Mesodermal cell (in vitro differentiated cells): ENCODE results near the gene COL18A1.

ENCODE experiments used
- H3K27ac ChIP-seq: 2 replicates; pipeline ENCODE4 v1.7.0; 2013; ENCODE audit warnings: mild to moderate bottlenecking, low read depth, low read length, moderate library complexity; ENCODE audit not compliant: severe bottlenecking
- H3K36me3 ChIP-seq: 2 replicates; pipeline ENCODE4 v1.7.1; 2013; ENCODE audit warnings: mild to moderate bottlenecking, low read length, moderate library complexity; ENCODE audit not compliant: control insufficient read depth, insufficient read depth
- H3K4me1 ChIP-seq: one replicate; pipeline ENCODE4 v1.7.1; 2013; ENCODE audit warnings: mild to moderate bottlenecking, low read length; ENCODE audit not compliant: insufficient read depth, control insufficient read depth, poor library complexity, severe bottlenecking
- H3K4me3 ChIP-seq: 2 replicates; pipeline ENCODE4 v1.7.0; 2013; ENCODE audit warnings: low read length, control low read depth, mild to moderate bottlenecking; ENCODE audit not compliant: insufficient read depth, poor library complexity, severe bottlenecking; ENCODE audit errors: extremely low read depth
- H3K9me3 ChIP-seq: 2 replicates; pipeline ENCODE4 v1.7.1; 2013; ENCODE audit warnings: mild to moderate bottlenecking, low read length, moderate library complexity; ENCODE audit not compliant: control insufficient read depth
- WGBS, 2 experiments: methylation state at CpG; one replicate each; pipeline ENCODE4 v1.1.5; 2013; ENCODE audit warnings: missing lambda C conversion rate in 2 of 2; ENCODE audit not compliant: insufficient coverage in 2 of 2; 5-methylcytosine and 5-hydroxymethylcytosine counted together

Gene COL18A1

GRCh38 chr21:45469273-45470086, 64.5 kb downstream of the COL18A1 start:
- peaks cover 88% of the 10 kb centered on the region for H3K36me3 ChIP-seq
- H3K4me3 ChIP-seq: no peak overlapping the region
- H3K4me1 ChIP-seq: peaks cover 26% of the 10 kb centered on the region
- 84 to 90% methylated on average over 17 to 18 of the region's 24 CpGs for WGBS, 2 experiments
- H3K27ac ChIP-seq: peak overlapping the region; percentile 71
- no peaks in the 10 kb centered on the region for H3K9me3 ChIP-seq

DNA sequence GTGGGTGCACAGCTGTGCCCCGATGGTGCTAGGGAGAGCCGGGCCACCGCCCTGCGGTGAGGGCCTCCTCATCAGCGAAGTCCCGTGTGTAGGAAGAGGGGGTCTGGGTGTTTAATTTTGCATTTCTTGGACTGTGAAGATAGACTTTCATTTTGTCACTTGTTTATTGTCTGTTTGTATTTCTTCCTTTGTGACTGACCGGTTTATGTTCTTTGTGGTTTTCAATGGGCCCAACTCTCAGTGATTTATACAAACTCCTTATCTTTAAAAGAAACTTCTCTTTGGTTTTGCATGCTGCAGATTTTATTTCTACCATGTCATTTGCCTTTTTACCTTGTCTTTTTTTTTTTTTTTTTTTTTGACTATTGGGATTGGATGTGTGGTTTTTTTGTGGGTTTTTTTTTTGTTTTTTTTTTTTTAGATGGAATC, 65.1 kb downstream of the COL18A1 start:
- Histone ChIP-seq H3K4me1 (peaks cover 26% of the 10 kb centered on the region), H3K27ac (peak overlapping the region; percentile 71), H3K36me3 (peaks cover 89% of the 10 kb centered on the region), H3K4me3 (no peak overlapping the region), H3K9me3 (no peaks in the 10 kb centered on the region)
- 92 to 97% methylated on average over 5 to 6 of the region's 7 CpGs for WGBS, 2 experiments

GRCh38 chr21:45470773-45471524, 66.0 kb downstream of the COL18A1 start:
- Histone ChIP-seq H3K27ac (peak overlapping the region; percentile 36), H3K4me3 (no peak overlapping the region), H3K4me1 (peaks cover 26% of the 10 kb centered on the region), H3K9me3 (no peaks in the 10 kb centered on the region), H3K36me3 (peaks cover 88% of the 10 kb centered on the region)
- 94 to 96% methylated on average over 24 to 28 of the region's 28 CpGs for WGBS, 2 experiments

DNA sequence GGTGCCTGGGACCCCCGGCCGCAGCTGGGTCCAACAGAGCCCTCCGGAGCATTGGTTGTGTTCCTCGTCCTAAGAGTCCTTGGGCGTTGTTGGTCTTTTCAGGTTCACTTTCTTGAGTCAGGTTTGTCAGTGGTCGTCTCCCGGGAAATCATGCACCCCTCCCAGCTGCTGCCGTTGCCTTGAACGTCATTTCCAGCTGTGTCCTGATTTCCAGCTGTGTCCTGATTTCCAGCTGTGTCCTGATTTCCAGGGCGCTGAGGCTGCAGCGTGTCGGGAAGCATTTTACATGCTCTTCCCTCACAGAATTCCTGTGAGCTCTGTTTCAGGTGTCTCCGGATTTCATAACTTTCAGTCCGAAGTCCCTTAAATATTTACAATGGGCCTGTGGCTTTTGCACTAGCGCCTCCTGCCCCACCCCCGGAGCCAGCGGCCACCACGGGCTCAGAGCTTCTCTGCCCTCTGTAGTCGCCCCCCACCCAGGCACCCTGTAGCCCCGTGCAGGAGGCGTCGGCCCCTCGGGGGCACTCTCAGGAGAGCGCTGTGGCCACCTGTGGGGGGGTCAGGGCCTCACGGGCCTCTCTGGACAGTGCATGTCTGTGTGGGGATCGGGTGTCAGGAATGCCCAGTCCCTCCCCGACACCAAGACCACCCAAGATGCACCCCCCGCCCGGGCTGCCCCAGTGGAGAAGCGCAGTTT, 66.7 kb downstream of the COL18A1 start:
- H3K4me3 ChIP-seq: no peak overlapping the region
- peaks cover 26% of the 10 kb centered on the region for H3K4me1 ChIP-seq
- no peaks in the 10 kb centered on the region for H3K9me3 ChIP-seq
- H3K27ac ChIP-seq: no peak overlapping the region
- H3K36me3 ChIP-seq: peaks cover 88% of the 10 kb centered on the region
- 91% methylated on average over 24 to 30 of the region's 30 CpGs for WGBS, 2 experiments

DNA sequence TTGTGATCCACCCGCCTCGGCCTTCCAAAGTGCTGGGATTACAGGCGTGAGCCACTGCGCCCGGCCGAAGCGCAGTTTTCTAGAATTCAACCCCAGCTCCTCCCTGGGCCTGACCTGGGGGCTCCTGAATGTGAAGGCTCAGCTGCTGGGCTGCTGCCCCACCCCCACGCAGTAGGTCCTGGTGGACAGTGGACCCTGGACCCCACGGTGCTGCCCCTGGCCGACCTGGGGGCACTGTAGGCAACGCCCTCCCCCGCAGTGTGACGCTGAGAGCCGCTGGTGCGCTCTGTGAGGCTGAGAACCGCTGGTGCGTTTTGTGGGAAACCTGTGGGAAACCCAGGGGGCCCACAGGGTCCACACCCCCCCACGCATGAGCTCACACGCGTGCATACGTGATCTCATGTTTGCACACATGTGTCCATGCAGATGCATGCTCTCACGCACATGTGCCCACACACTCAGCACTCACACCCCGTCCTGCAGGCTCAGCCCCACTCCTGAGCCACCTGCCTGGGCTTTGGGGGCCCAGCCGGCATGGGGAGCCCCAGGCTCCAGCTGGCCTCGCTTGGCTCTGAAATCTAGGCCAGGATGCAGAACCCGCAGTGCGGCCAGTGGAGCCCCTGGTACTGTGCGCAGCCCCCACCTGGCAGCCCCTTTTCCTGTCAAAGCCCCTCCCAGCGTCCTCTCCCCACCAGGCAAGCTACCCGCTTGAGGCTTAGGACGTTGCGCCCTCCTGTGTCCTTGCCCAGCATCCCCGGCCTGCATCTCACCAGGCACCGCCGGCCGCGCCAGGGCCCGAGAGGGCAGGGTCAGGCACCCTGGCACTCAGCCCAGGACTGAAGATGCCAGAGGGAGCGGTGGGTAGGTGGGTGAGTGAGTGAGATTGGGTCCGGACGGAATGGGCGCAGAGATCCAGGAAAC, 67.7 kb downstream of the COL18A1 start:
- H3K4me1 ChIP-seq: peaks cover 22% of the 10 kb centered on the region
- H3K4me3 ChIP-seq: no peak overlapping the region
- no peak overlapping the region for H3K27ac ChIP-seq
- H3K9me3 ChIP-seq: no peaks in the 10 kb centered on the region
- peaks cover 88% of the 10 kb centered on the region for H3K36me3 ChIP-seq
- WGBS, 2 experiments: 94 to 98% methylated on average over 38 to 42 of the region's 42 CpGs

- Histone ChIP-seq H3K9me3 (no peaks in the 10 kb centered on the region), H3K36me3 (peaks cover 89% of the 10 kb centered on the region), H3K27ac (no peak overlapping the region), H3K4me1 (peaks cover 27% of the 10 kb centered on the region), H3K4me3 (no peak overlapping the region)
- WGBS, 2 experiments: 96 to 99% methylated on average over 23 to 24 of the region's 24 CpGs
Observed at GRCh38 chr21:45473496-45474322, 68.7 kb downstream of the COL18A1 start.

DNA sequence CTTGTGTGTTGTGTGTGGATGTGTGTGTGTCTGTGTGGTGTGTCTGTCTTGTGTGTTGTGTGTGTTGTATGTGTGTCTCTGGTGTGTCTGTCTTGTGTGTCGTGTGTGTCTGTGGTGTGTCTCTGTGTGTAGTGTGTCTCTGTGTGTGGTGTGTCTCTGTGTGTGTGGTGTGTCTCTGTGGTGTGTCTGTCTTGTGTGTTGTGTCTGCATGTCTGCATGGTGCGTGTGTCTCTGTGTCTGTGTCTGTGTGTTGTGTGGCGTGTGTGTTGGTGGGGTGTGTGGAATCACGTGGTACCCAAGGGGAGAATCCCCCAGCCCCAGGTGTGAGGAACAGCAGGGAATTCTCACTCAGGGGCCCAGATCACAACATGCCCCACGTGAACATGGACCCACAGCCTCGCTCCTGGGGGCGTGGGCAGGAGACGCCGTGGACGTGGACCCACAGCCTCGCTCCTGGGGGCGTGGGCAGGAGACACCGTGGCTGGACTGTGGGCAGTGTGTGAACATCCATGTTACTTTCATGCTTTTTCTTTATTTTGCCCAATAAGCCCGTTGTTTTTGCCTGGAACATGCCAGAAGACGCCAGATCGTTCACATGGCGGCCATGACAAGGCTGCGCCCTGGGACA, 69.5 kb downstream of the COL18A1 start:
- 95 to 99% methylated on average over 17 of the region's 18 CpGs for WGBS, 2 experiments
- H3K36me3 ChIP-seq: peaks cover 89% of the 10 kb centered on the region
- H3K4me3 ChIP-seq: no peak overlapping the region

DNA sequence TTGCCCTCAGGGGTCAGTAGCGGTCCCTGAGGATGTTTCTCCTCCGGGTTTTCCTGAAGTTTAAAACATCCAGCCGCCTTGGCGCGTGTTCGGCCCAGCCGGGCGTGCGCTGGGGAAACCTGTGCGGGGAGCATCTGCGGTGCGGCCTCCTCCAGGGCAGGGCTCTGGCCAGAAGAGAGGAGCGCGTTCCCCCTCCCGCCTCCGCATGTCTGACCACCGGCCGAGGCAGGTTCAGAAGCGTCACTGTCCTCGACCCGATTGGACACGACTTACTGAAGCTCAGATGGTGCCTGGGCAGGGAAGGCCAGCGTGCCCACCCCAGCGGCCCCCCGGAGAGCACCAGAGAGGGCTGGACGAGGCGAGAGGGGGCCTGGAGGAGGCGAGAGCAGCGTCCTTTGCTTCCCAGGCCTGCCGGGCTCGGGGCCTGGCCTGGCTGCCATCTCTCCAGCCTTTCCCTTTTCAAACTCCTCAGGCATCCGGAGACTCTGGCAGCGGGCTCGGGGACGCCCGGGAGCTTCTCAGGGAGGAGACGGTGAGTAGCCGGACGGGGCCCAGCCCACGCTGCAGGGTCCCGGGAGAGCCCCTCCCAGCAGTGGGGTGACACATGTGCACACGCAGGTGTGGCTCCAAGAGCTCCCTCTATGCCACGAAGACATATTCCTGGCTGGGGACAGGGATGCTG, 70.2 kb downstream of the COL18A1 start:
- no peaks in the 10 kb centered on the region for H3K9me3 ChIP-seq
- peaks cover 90% of the 10 kb centered on the region for H3K36me3 ChIP-seq
- no peak overlapping the region for H3K27ac ChIP-seq
- H3K4me3 ChIP-seq: no peak overlapping the region
- 96 to 97% methylated on average over 36 to 43 of the region's 43 CpGs for WGBS, 2 experiments
- peaks cover 15% of the 10 kb centered on the region for H3K4me1 ChIP-seq

More for the DNA sequence above, 69.5 kb downstream of the COL18A1 start:
- Histone ChIP-seq H3K27ac (no peak overlapping the region), H3K9me3 (no peaks in the 10 kb centered on the region), H3K4me1 (peaks cover 19% of the 10 kb centered on the region)
